ENCODE data around the gene LRP1B.

GRCh38 chr2:141103216-141103615 lies 1027.6 kb downstream of the LRP1B start:
- TF ChIP-seq CTCF (IDR thresholded peaks at IDR 0.05) = no peak
- no peak for TF ChIP-seq POLR2A (IDR thresholded peaks at IDR 0.05)
- TF ChIP-seq POLR2AphosphoS5 (IDR thresholded peaks at IDR 0.05) = no peak
